ENCODE data around the gene FUT8.

- no peak for TF ChIP-seq CTCF (IDR thresholded peaks at IDR 0.05)
- TF ChIP-seq EP300 (IDR thresholded peaks at IDR 0.05), result no peak
- no peak for TF ChIP-seq POLR2A (IDR thresholded peaks at IDR 0.05)
These were observed 25.4 kb upstream of the FUT8 start for GRCh38 chr14:65387171-65387570.
